GM12873 (cell line): Measurements from ENCODE around the gene DOP1B.

Source experiments
- TF ChIP-seq, protein P1 (sequence below): IDR thresholded peaks from 2 replicates; pipeline ENCODE4 v1.5.1; 2012; ENCODE audit warnings: low read depth, mild to moderate bottlenecking, moderate library complexity, low read length, control low read depth; ENCODE audit not compliant: insufficient read depth; ENCODE audit errors: missing control alignments

Gene DOP1B

DNA sequence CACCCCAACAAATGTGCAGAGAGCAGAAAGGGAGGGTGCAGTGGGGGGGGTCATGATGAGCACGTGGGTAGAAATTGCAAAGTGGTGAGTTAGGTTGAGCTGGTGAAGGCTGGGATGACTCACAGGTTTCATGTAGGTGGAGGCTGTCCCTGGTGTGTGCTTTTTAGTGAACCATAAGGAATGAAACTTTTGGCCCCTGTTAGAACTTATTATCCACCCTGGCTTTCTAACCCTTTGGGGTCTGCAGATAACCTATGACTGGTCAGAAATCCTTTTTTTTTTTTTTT lies 46.9 kb downstream of the DOP1B start:
- TF ChIP-seq, protein P1, sequence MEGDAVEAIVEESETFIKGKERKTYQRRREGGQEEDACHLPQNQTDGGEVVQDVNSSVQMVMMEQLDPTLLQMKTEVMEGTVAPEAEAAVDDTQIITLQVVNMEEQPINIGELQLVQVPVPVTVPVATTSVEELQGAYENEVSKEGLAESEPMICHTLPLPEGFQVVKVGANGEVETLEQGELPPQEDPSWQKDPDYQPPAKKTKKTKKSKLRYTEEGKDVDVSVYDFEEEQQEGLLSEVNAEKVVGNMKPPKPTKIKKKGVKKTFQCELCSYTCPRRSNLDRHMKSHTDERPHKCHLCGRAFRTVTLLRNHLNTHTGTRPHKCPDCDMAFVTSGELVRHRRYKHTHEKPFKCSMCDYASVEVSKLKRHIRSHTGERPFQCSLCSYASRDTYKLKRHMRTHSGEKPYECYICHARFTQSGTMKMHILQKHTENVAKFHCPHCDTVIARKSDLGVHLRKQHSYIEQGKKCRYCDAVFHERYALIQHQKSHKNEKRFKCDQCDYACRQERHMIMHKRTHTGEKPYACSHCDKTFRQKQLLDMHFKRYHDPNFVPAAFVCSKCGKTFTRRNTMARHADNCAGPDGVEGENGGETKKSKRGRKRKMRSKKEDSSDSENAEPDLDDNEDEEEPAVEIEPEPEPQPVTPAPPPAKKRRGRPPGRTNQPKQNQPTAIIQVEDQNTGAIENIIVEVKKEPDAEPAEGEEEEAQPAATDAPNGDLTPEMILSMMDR, result no peak

GRCh38 chr21:36204980-36205379 lies 48.4 kb downstream of the DOP1B start:
- TF ChIP-seq, protein P1, result no peak

- TF ChIP-seq, protein P1, result no peak
Measured at GRCh38 chr21:36205962-36206361, 49.3 kb downstream of the DOP1B start.
